ENCODE measurements around the gene LYVE1.
A peak's percentile ranks its signal among the peaks of the same experiment; 100 is the strongest.

LYVE1 gene

GRCh38 chr11:10542776-10543175, 25.7 kb downstream of the LYVE1 start:
- TF ChIP-seq CTCF (conservative IDR thresholded peaks at IDR 0.05) (no peak), ZFX (IDR thresholded peaks at IDR 0.05) (no peak)
- no peak overlapping the region for H3K27ac ChIP-seq

GRCh38 chr11:10541561-10541930, 26.9 kb downstream of the LYVE1 start:
- no peak for TF ChIP-seq CTCF (conservative IDR thresholded peaks at IDR 0.05)
- TF ChIP-seq ZFX (IDR thresholded peaks at IDR 0.05) = no peak
- H3K27ac ChIP-seq = peak overlapping the region; percentile 62

GRCh38 chr11:10540915-10541560, 27.4 kb downstream of the LYVE1 start, which contains the start of gene RNF141:
Gene RNF141 (minus strand): TSS chr11:10541187. CDS start chr11:10534158, 7,029 bp downstream.
- H3K27ac ChIP-seq = peak within 1 kb of the TSS; percentile 62

GRCh38 chr11:10540546-10540914, 27.9 kb downstream of the LYVE1 start:
- TF ChIP-seq ZFX (IDR thresholded peaks at IDR 0.05) (no peak), CTCF (conservative IDR thresholded peaks at IDR 0.05) (no peak)
- peak overlapping the region; percentile 62 for H3K27ac ChIP-seq

More at GRCh38 chr11:10540915-10541560, 27.4 kb downstream of the LYVE1 start, which contains the start of gene RNF141:
- TF ChIP-seq ZFX (IDR thresholded peaks at IDR 0.05) (peak; percentile 96), CTCF (conservative IDR thresholded peaks at IDR 0.05) (peak; percentile 94)

GRCh38 chr11:10539339-10539738, 29.1 kb downstream of the LYVE1 start:
- H3K27ac ChIP-seq = no peak overlapping the region
- no peak for TF ChIP-seq ZFX (IDR thresholded peaks at IDR 0.05)
- no peak for TF ChIP-seq CTCF (conservative IDR thresholded peaks at IDR 0.05)

GRCh38 chr11:10538924-10539323, 29.5 kb downstream of the LYVE1 start:
- TF ChIP-seq ZFX (IDR thresholded peaks at IDR 0.05) (no peak), CTCF (conservative IDR thresholded peaks at IDR 0.05) (no peak)
- no peak overlapping the region for H3K27ac ChIP-seq

GRCh38 chr11:10537600-10537999, 30.9 kb downstream of the LYVE1 start:
- TF ChIP-seq ZFX (IDR thresholded peaks at IDR 0.05) (no peak), CTCF (conservative IDR thresholded peaks at IDR 0.05) (no peak)
- no peak overlapping the region for H3K27ac ChIP-seq

All from C4-2B (cell line).